PC-3 (cell line): ENCODE data around the gene PRC1. TPM values are rescaled to one million over a fixed set of nuclear protein-coding genes. Genes with fewer than 3 reads are reported as not detected.
"Not testable (repeated sequence)": the region's sequence is repeated elsewhere in the genome, so short reads cannot be mapped to it uniquely, and the experiment has no call there.

Experiments
- ATAC-seq: fragments of 200-7000 bp; cut with Tn5 transposase; 2 replicates; pipeline ENCODE4 v1.9.1; 2020; ENCODE audit warnings: mild to moderate bottlenecking, moderate library complexity
- BruUV-seq: library from RNA; stranded (reverse); fragments of 400-500 nt; replicated peaks from 2 replicates; lab custom pipeline; 2021; lab: Mats Ljungman, UMichigan
- CTCF ChIA-PET: fragments of 300-600 bp; sonication (Branson Sonifier 250); formaldehyde crosslinking; loops from one replicate; lab custom pipeline; 2022; ENCODE audit warnings: antibody characterized with exemption; lab: Charles Lee
- POLR2A ChIA-PET: fragments of 300-600 bp; sonication (Branson Sonifier 250); formaldehyde crosslinking; loops from one replicate; lab custom pipeline; 2022; ENCODE audit warnings: antibody characterized with exemption; ENCODE audit not compliant: unreplicated experiment; lab: Charles Lee
- DNase-seq: peaks from one replicate; pipeline ENCODE4 v3.0.0-alpha.2; 2015
- H2AFZ ChIP-seq: fragments of 300-600 bp; sonication (generic); 2 replicates; pipeline ENCODE4 v1.6.0; 2016; ENCODE audit warnings: antibody characterized with exemption, low read length
- H3F3A ChIP-seq: fragments of 300-600 bp; sonication (generic); one replicate; pipeline ENCODE4 v1.6.0; 2017; ENCODE audit warnings: antibody characterized with exemption, low read length, control low read depth, mild to moderate bottlenecking; ENCODE audit not compliant: unreplicated experiment
- H3K27ac ChIP-seq: fragments of 300-600 bp; sonication (generic); 2 replicates; pipeline ENCODE4 v1.5.1; 2016; ENCODE audit warnings: mild to moderate bottlenecking, low read length
- H3K27me3 ChIP-seq: fragments of 300-600 bp; sonication (generic); 2 replicates; pipeline ENCODE4 v1.6.1; 2016; ENCODE audit warnings: low read length, mixed read lengths
- H3K36me3 ChIP-seq: fragments of 300-600 bp; sonication (generic); 2 replicates; pipeline ENCODE4 v1.6.1; 2016; ENCODE audit warnings: low read depth, mixed run types, low read length, mixed read lengths
- H3K4me1 ChIP-seq: fragments of 300-600 bp; sonication (generic); 2 replicates; pipeline ENCODE4 v1.5.1; 2016; ENCODE audit warnings: low read length; ENCODE audit not compliant: insufficient read depth
- H3K4me2 ChIP-seq: fragments of 300-600 bp; sonication (generic); 2 replicates; pipeline ENCODE4 v1.6.0; 2016; ENCODE audit warnings: low read length
- H3K4me3 ChIP-seq: fragments of 300-600 bp; sonication (generic); 2 replicates; pipeline ENCODE4 v1.5.1; 2016; ENCODE audit warnings: mild to moderate bottlenecking, low read length, mixed read lengths
- H3K79me2 ChIP-seq: fragments of 300-600 bp; sonication (generic); 2 replicates; pipeline ENCODE4 v1.6.1; 2017; ENCODE audit warnings: low read length, mixed read lengths
- H3K9ac ChIP-seq: fragments of 300-600 bp; sonication (generic); 2 replicates; pipeline ENCODE4 v1.6.0; 2016; ENCODE audit warnings: mild to moderate bottlenecking, low read length
- H3K9me2 ChIP-seq: fragments of 300-600 bp; sonication (generic); replicated peaks from 2 replicates; pipeline ENCODE4 v1.6.1; 2016; ENCODE audit warnings: mixed run types, low read length, mixed read lengths
- H3K9me3 ChIP-seq: fragments of 300-600 bp; sonication (generic); 2 replicates; pipeline ENCODE4 v1.6.1; 2016; ENCODE audit warnings: low read length, mixed read lengths
- H4K20me1 ChIP-seq: fragments of 300-600 bp; sonication (generic); 2 replicates; pipeline ENCODE4 v1.6.1; 2016; ENCODE audit warnings: low read length, mixed read lengths
- EZH2 ChIP-seq: fragments of 300-600 bp; sonication (generic); IDR thresholded peaks from one replicate; pipeline ENCODE4 v1.6.1; 2017; ENCODE audit warnings: antibody characterized with exemption, mild to moderate bottlenecking, low read length; ENCODE audit not compliant: unreplicated experiment
- EZH2phosphoT487 ChIP-seq: fragments of 300-600 bp; sonication (generic); IDR thresholded peaks from 2 replicates; pipeline ENCODE4 v1.6.1; 2018; ENCODE audit warnings: mild to moderate bottlenecking, antibody characterized with exemption, low read length, borderline replicate concordance
- intact Hi-C: fragments of 100-400 bp; cut with micrococcal nuclease; formaldehyde crosslinking; loops from 2 replicates; pipeline ENCODE4 v1.9.0; 2023
- total RNA-seq: library from RNA; depleted of rRNA; stranded (reverse); fragments of >200 nt; gene quantifications from 2 replicates; pipeline ENCODE4 v1.2.3, GENCODE V29; 2014
- TF ChIP-seq, protein P1 (sequence below): fragments of 300-600 bp; sonication (generic); conservative IDR thresholded peaks from 2 replicates; pipeline ENCODE4 v1.5.1; 2017; ENCODE audit warnings: antibody characterized with exemption, low read depth, mild to moderate bottlenecking, low read length

The PRC1 gene
- total RNA-seq, 1 experiment from 2014 or later, result 236 TPM

DNA sequence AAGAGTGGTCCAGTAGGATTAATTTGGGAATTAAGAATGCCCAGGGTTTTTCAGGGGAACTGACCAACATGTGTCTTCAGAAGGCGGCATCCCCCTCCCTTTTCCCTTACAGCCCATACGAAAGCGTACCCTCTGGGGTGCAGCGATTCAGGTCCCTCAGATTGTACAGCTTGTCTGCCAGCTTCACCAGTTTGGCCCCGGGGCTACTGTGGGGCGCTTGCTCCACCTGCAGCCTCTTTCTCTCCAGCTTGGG, 62.8 kb downstream of the PRC1 start:
- no peak for DNase-seq
- Histone ChIP-seq H3K79me2 (peaks cover 17% of the 10 kb centered on the region), H3K27me3 (no peaks in the 10 kb centered on the region), H3K4me1 (peaks cover 33% of the 10 kb centered on the region), H2AFZ (peak overlapping the region; percentile 94; the same call in 1 of the 2 replicates), H3K27ac (peak overlapping the region; percentile 78), H3K9ac (peak overlapping the region; percentile 83), H3K9me3 (no peaks in the 10 kb centered on the region), H3F3A (no peaks in the 10 kb centered on the region), H3K4me3 (peak overlapping the region; percentile 87), H4K20me1 (no peaks in the 10 kb centered on the region), H3K36me3 (no peaks in the 10 kb centered on the region), H3K9me2 (no peaks in the 10 kb centered on the region), H3K4me2 (peak overlapping the region; percentile 97)
- ChIA-PET POLR2A (interaction anchor here (0.6 to 0.9 kb wide), 3 partner anchors 23 to 113 kb away, joined by 3 read pairs; partner anchors contain the start of gene MAN2A2), CTCF (interaction anchor here (0.5 to 2.1 kb wide), 8 partner anchors 18 to 340 kb away, joined by 3 to 10 read pairs (median 4); no protein-coding TSS in a partner anchor)
- TF ChIP-seq EZH2, result no peak
- ATAC-seq, result no peak
- intact Hi-C loops, result loop anchor here (2.0 to 10.0 kb wide), 3 partner anchors 29 to 103 kb away; partner anchors contain the start of genes MAN2A2 and PRC1
- BruUV-seq, result no TSS peak

DNA sequence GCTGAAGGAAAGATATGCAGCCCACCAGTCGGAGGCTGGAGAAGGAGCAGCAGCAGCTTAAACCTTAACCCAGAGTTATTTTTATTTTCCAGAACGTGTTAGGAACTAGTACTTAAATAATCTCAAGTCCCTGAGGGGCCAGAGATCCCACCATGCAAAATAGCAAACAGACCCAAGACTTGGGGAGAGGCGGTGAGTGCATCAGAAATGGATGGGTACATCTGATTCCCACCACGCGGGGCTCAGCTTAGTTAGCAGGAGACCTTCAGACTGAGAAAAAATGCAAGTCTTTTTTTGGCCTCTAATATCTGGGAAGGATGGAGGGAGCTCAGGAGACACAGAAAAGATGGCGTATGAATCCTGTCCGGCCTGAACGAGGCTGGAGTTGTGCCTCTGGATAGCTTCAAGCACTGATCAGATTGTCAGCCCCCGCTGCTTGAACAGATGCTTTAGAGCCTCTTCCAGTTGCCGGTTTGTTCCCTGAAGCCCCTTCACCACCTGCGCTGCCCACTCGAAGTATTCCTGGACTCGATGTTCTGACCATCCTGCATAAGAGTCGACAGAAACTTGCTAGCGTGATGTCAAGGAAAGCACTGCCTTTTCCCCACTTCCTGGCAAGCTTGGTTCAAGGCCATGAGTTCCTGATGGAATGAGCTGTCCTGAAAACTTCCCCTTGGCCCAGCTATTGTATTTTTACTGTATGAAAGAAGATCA, 63.3 kb downstream of the PRC1 start:
- H3K27ac ChIP-seq, result no peak overlapping the region; the same call in 1 of the 2 replicates
- H3K4me2 ChIP-seq, result peak overlapping the region; percentile 97
- ChIA-PET POLR2A (interaction anchor here (0.6 to 0.9 kb wide), 2 partner anchors 28 to 113 kb away, joined by 3 read pairs; partner anchors contain the start of gene MAN2A2), CTCF (interaction anchor here (0.5 to 2.1 kb wide), 8 partner anchors 19 to 341 kb away, joined by 3 to 10 read pairs (median 4); no protein-coding TSS in a partner anchor)
- BruUV-seq, result no TSS peak
- no peaks in the 10 kb centered on the region for H3K9me2 ChIP-seq
- H3K9me3 ChIP-seq, result no peaks in the 10 kb centered on the region
- ATAC-seq (no peak), DNase-seq (no peak)
- no peaks in the 10 kb centered on the region for H3K27me3 ChIP-seq
- TF ChIP-seq EZH2 (no peak), EZH2phosphoT487 (no peak)
- TF ChIP-seq, protein P1, sequence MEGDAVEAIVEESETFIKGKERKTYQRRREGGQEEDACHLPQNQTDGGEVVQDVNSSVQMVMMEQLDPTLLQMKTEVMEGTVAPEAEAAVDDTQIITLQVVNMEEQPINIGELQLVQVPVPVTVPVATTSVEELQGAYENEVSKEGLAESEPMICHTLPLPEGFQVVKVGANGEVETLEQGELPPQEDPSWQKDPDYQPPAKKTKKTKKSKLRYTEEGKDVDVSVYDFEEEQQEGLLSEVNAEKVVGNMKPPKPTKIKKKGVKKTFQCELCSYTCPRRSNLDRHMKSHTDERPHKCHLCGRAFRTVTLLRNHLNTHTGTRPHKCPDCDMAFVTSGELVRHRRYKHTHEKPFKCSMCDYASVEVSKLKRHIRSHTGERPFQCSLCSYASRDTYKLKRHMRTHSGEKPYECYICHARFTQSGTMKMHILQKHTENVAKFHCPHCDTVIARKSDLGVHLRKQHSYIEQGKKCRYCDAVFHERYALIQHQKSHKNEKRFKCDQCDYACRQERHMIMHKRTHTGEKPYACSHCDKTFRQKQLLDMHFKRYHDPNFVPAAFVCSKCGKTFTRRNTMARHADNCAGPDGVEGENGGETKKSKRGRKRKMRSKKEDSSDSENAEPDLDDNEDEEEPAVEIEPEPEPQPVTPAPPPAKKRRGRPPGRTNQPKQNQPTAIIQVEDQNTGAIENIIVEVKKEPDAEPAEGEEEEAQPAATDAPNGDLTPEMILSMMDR, result no peak
- intact Hi-C loops, result loop anchor here (2.0 to 10.0 kb wide), 3 partner anchors 28 to 104 kb away; partner anchors contain the start of genes MAN2A2 and PRC1
- H4K20me1 ChIP-seq, result no peaks in the 10 kb centered on the region
- H3K4me1 ChIP-seq, result peaks cover 29% of the 10 kb centered on the region
- peaks cover 12% of the 10 kb centered on the region for H3K79me2 ChIP-seq
- H2AFZ ChIP-seq, result no peak overlapping the region
- H3K4me3 ChIP-seq, result peak overlapping the region; percentile 87
- peak overlapping the region; percentile 85 for H3K9ac ChIP-seq
- H3F3A ChIP-seq, result no peaks in the 10 kb centered on the region
- no peaks in the 10 kb centered on the region for H3K36me3 ChIP-seq

- intact Hi-C loops, result loop anchor here (2.0 to 10.0 kb wide), 3 partner anchors 27 to 105 kb away; partner anchors contain the start of genes MAN2A2 and PRC1
Measured at GRCh38 chr15:90929246-90930019, 64.9 kb downstream of the PRC1 start.

GRCh38 chr15:90928106-90928505, 66.2 kb downstream of the PRC1 start:
- H3K36me3 ChIP-seq, POLR2A ChIA-PET, H3K4me3 ChIP-seq, H3F3A ChIP-seq, H3K9me3 ChIP-seq, H3K4me2 ChIP-seq, H3K9me2 ChIP-seq, intact Hi-C loops, H3K27me3 ChIP-seq, CTCF ChIA-PET, ATAC-seq, H3K9ac ChIP-seq, BruUV-seq, DNase-seq, H4K20me1 ChIP-seq, H2AFZ ChIP-seq, H3K27ac ChIP-seq, H3K79me2 ChIP-seq: not testable (repeated sequence)
- H3K4me1 ChIP-seq, result peaks cover 24% of the 10 kb centered on the region

More at GRCh38 chr15:90929246-90930019, 64.9 kb downstream of the PRC1 start:
- H3K27ac ChIP-seq, result peak overlapping the region; percentile 67
- H2AFZ ChIP-seq, result peak overlapping the region; percentile 91
- no peak for ATAC-seq
- H3K79me2 ChIP-seq, result peaks cover 5% of the 10 kb centered on the region; the same call in 1 of the 2 replicates
- no peak for DNase-seq
- H3K36me3 ChIP-seq, result no peaks in the 10 kb centered on the region
- H4K20me1 ChIP-seq, result no peaks in the 10 kb centered on the region
- ChIA-PET POLR2A (no interaction called here), CTCF (no interaction called here)
- peak overlapping the region; percentile 87 for H3K4me3 ChIP-seq
- TSS peak; percentile 60 for BruUV-seq
- no peaks in the 10 kb centered on the region for H3K27me3 ChIP-seq
- peaks cover 25% of the 10 kb centered on the region for H3K4me1 ChIP-seq
- H3K9ac ChIP-seq, result peak overlapping the region; percentile 85
- TF ChIP-seq, protein P1, result no peak
- TF ChIP-seq EZH2 (no peak), EZH2phosphoT487 (no peak)
- no peaks in the 10 kb centered on the region for H3K9me2 ChIP-seq
- no peaks in the 10 kb centered on the region for H3K9me3 ChIP-seq
- no peaks in the 10 kb centered on the region for H3F3A ChIP-seq
- peak overlapping the region; percentile 97 for H3K4me2 ChIP-seq
